Esophagus squamous epithelium (tissue), 5 donors: ENCODE measurements around the gene CAMTA1. TPM values are rescaled to one million over a fixed set of nuclear protein-coding genes. Genes with fewer than 3 reads are reported as not detected.

Experiments
- DNase-seq: peaks from one replicate; lab custom pipeline; 2025; lab: John Stamatoyannopoulos, UW
- H3K27ac ChIP-seq, 4 donors: fragments of 200-600 bp; sonication (generic); one replicate each; pipeline ENCODE4 v1.5.1; 2016 to 2019; ENCODE audit warnings: mild to moderate bottlenecking in 1 of 4
- H3K27me3 ChIP-seq, 4 donors: fragments of 200-600 bp; sonication (generic); 1 replicate in 3 of 4; 2 replicates in 1 of 4; pipeline versions ENCODE4 v1.5.1 to v1.6.0; 2017 to 2021; ENCODE audit warnings: antibody characterized with exemption in 1 of 4
- H3K36me3 ChIP-seq, 3 donors: fragments of 200-600 bp; sonication (generic); one replicate each; pipeline ENCODE4 v1.5.1; 2016 to 2019
- H3K4me1 ChIP-seq, 3 donors: fragments of 200-600 bp; sonication (generic); one replicate each; pipeline ENCODE4 v1.5.1; 2017 to 2019
- H3K4me3 ChIP-seq, 4 donors: fragments of 200-600 bp; sonication (generic); 1 replicate in 3 of 4; 2 replicates in 1 of 4; pipeline ENCODE4 v1.5.1; 2016 to 2019; ENCODE audit warnings: mild to moderate bottlenecking in 2 of 4, moderate library complexity in 1 of 4
- H3K9me3 ChIP-seq, 3 donors: fragments of 200-600 bp; sonication (generic); one replicate each; pipeline ENCODE4 v1.5.1; 2016 to 2019
- CTCF ChIP-seq, 6 experiments: fragments of 450-650 bp in 4 of 6; fragments of 200-600 bp in 2 of 6; sonication (generic) in 2 of 6; IDR thresholded peaks; one replicate each; pipeline ENCODE4 v1.5.1; 2016 to 2019; ENCODE audit warnings: antibody characterized with exemption in 6 of 6, mild to moderate bottlenecking in 4 of 6, moderate library complexity in 4 of 6
- POLR2A ChIP-seq, 4 donors: fragments of 450-650 bp; IDR thresholded peaks; one replicate each; pipeline ENCODE4 v1.6.1; 2017; ENCODE audit warnings: antibody characterized with exemption in 4 of 4, mild to moderate bottlenecking in 4 of 4, moderate library complexity in 3 of 4
- WGBS, 2 donors: methylation state at CpG; one replicate each; pipeline ENCODE4 v1.1.5; 2018; 5-methylcytosine and 5-hydroxymethylcytosine counted together
- intact Hi-C: fragments of 100-400 bp; cut with DNase I; formaldehyde crosslinking; loops from one replicate; pipeline ENCODE4 v1.15.0; 2022
- total RNA-seq, 4 donors: library from RNA; depleted of rRNA; stranded (reverse); fragments of >200 nt; gene quantifications; one replicate each; pipeline ENCODE4 v1.1.0, GENCODE V29; 2016
- donor health status: DM: yes; HTN: yes; CAD: no.

The CAMTA1 gene
- total RNA-seq, 4 donors from 2014 or later = 31.3 to 77.4 (median 45.9) TPM

GRCh38 chr1:7093297-7093696 lies 308.0 kb downstream of the CAMTA1 start:
- no peak for DNase-seq
- H3K27me3 ChIP-seq = peaks cover 0 to 67% (median 0%) of the 10 kb centered on the region in 4 donors

GRCh38 chr1:7094086-7094485 lies 308.8 kb downstream of the CAMTA1 start:
- peaks cover 0 to 69% (median 0%) of the 10 kb centered on the region in 4 donors for H3K27me3 ChIP-seq
- intact Hi-C loops = no loop called here
- H3K4me1 ChIP-seq = no peaks in the 10 kb centered on the region
- no peak for DNase-seq
- 81 to 82% methylated on average over 4 of the region's 4 CpGs for WGBS, 2 donors
- H3K9me3 ChIP-seq = no peaks in the 10 kb centered on the region
- no peak overlapping the region for H3K27ac ChIP-seq
- no peaks in the 10 kb centered on the region for H3K36me3 ChIP-seq
- no peak overlapping the region for H3K4me3 ChIP-seq
- TF ChIP-seq POLR2A (IDR thresholded peaks at IDR 0.05) (no peak), CTCF (IDR thresholded peaks at IDR 0.05) (no peak)

More at GRCh38 chr1:7093297-7093696, 308.0 kb downstream of the CAMTA1 start:
- Histone ChIP-seq H3K9me3 (no peaks in the 10 kb centered on the region), H3K4me3 (no peak overlapping the region), H3K27ac (no peak overlapping the region), H3K4me1 (no peaks in the 10 kb centered on the region), H3K36me3 (no peaks in the 10 kb centered on the region)
- WGBS, 2 donors = 47 to 52% methylated on average over 8 to 10 of the region's 10 CpGs
- intact Hi-C loops = no loop called here
- TF ChIP-seq CTCF (IDR thresholded peaks at IDR 0.05) = no peak
- no peak for TF ChIP-seq POLR2A (IDR thresholded peaks at IDR 0.05)

GRCh38 chr1:7094509-7094908 lies 309.3 kb downstream of the CAMTA1 start:
- Histone ChIP-seq H3K27me3 (peaks cover 0 to 73% (median 0%) of the 10 kb centered on the region in 4 donors), H3K4me1 (no peaks in the 10 kb centered on the region), H3K27ac (no peak overlapping the region), H3K9me3 (no peaks in the 10 kb centered on the region), H3K4me3 (no peak overlapping the region), H3K36me3 (no peaks in the 10 kb centered on the region)
- TF ChIP-seq POLR2A (IDR thresholded peaks at IDR 0.05) (no peak), CTCF (IDR thresholded peaks at IDR 0.05) (no peak)
- intact Hi-C loops = no loop called here
- no peak for DNase-seq
- 57 to 62% methylated on average over 9 to 10 of the region's 10 CpGs for WGBS, 2 donors

- H3K27me3 ChIP-seq = peaks cover 0 to 80% (median 0%) of the 10 kb centered on the region in 4 donors
- TF ChIP-seq CTCF (IDR thresholded peaks at IDR 0.05) = no peak
- TF ChIP-seq POLR2A (IDR thresholded peaks at IDR 0.05) = no peak
- H3K27ac ChIP-seq = no peak overlapping the region
- no peaks in the 10 kb centered on the region for H3K9me3 ChIP-seq
- no peak for DNase-seq
- intact Hi-C loops = no loop called here
- WGBS, 2 donors = 85 to 90% methylated on average over 10 of the region's 12 CpGs
- H3K36me3 ChIP-seq = no peaks in the 10 kb centered on the region
- H3K4me3 ChIP-seq = no peak overlapping the region
- H3K4me1 ChIP-seq = no peaks in the 10 kb centered on the region
Measured at GRCh38 chr1:7095343-7095964, 310.2 kb downstream of the CAMTA1 start.

GRCh38 chr1:7097938-7098592 lies 312.8 kb downstream of the CAMTA1 start:
- Histone ChIP-seq H3K4me1 (no peaks in the 10 kb centered on the region), H3K4me3 (no peak overlapping the region), H3K27ac (no peak overlapping the region), H3K36me3 (no peaks in the 10 kb centered on the region), H3K9me3 (no peaks in the 10 kb centered on the region), H3K27me3 (peaks cover 0 to 86% (median 0%) of the 10 kb centered on the region in 4 donors)
- DNase-seq = no peak
- intact Hi-C loops = no loop called here
- WGBS, 2 donors = 72 to 75% methylated on average over 14 to 20 of the region's 21 CpGs
- TF ChIP-seq POLR2A (IDR thresholded peaks at IDR 0.05) = no peak
